GM12865 (cell line): ENCODE measurements around the gene DDX31.

Experiments used
- DNase-seq: peaks from one replicate; pipeline ENCODE4 v3.0.0; 2010; ENCODE audit warnings: low read depth
- H3K4me3 ChIP-seq: 2 replicates; pipeline ENCODE4 v1.5.1; 2011; ENCODE audit warnings: mild to moderate bottlenecking, low read depth, low read length, control low read depth
- TF ChIP-seq, protein P1 (sequence below): IDR thresholded peaks from 2 replicates; pipeline ENCODE4 v1.5.1; 2011; ENCODE audit warnings: low read length, control low read depth, low read depth, inconsistent platforms; ENCODE audit not compliant: insufficient read depth; ENCODE audit errors: missing control alignments

DDX31 gene

GRCh38 chr9:132647355-132647754 is 22.4 kb downstream of the DDX31 start:
- TF ChIP-seq, protein P1, sequence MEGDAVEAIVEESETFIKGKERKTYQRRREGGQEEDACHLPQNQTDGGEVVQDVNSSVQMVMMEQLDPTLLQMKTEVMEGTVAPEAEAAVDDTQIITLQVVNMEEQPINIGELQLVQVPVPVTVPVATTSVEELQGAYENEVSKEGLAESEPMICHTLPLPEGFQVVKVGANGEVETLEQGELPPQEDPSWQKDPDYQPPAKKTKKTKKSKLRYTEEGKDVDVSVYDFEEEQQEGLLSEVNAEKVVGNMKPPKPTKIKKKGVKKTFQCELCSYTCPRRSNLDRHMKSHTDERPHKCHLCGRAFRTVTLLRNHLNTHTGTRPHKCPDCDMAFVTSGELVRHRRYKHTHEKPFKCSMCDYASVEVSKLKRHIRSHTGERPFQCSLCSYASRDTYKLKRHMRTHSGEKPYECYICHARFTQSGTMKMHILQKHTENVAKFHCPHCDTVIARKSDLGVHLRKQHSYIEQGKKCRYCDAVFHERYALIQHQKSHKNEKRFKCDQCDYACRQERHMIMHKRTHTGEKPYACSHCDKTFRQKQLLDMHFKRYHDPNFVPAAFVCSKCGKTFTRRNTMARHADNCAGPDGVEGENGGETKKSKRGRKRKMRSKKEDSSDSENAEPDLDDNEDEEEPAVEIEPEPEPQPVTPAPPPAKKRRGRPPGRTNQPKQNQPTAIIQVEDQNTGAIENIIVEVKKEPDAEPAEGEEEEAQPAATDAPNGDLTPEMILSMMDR = no peak
- H3K4me3 ChIP-seq = no peak overlapping the region
- no peak for DNase-seq

GRCh38 chr9:132646726-132647125 is 23.1 kb downstream of the DDX31 start:
- TF ChIP-seq, protein P1 = no peak
- no peak overlapping the region for H3K4me3 ChIP-seq
- DNase-seq = no peak

- H3K4me3 ChIP-seq = no peak overlapping the region
- TF ChIP-seq, protein P1 = no peak
- DNase-seq = no peak
These were observed 24.1 kb downstream of the DDX31 start for GRCh38 chr9:132645711-132646110.

- no peak for DNase-seq
- TF ChIP-seq, protein P1 = no peak
- H3K4me3 ChIP-seq = no peak overlapping the region
These were observed 24.5 kb downstream of the DDX31 start for GRCh38 chr9:132645306-132645705.

GRCh38 chr9:132644251-132644650 is 25.5 kb downstream of the DDX31 start:
- TF ChIP-seq, protein P1 = no peak
- no peak overlapping the region for H3K4me3 ChIP-seq
- peak; percentile 18 for DNase-seq

GRCh38 chr9:132641216-132641615 is 28.6 kb downstream of the DDX31 start:
- H3K4me3 ChIP-seq = no peak overlapping the region
- no peak for DNase-seq
- TF ChIP-seq, protein P1 = no peak

- TF ChIP-seq, protein P1 = no peak
- no peak overlapping the region for H3K4me3 ChIP-seq
- DNase-seq = no peak
These were observed 30.5 kb downstream of the DDX31 start for GRCh38 chr9:132639322-132639721.
